AG10803 (cell line): ENCODE data around the gene SLC5A3.

Experiments
- DNase-seq: peaks from one replicate; pipeline ENCODE4 v3.0.0; 2010; ENCODE audit warnings: low read depth
- H3K4me3 ChIP-seq: 2 replicates; pipeline ENCODE4 v1.5.1; 2011; ENCODE audit warnings: mild to moderate bottlenecking, low read length, control low read depth
- CTCF ChIP-seq: conservative IDR thresholded peaks from 2 replicates; pipeline ENCODE4 v1.5.1; 2011; ENCODE audit warnings: mild to moderate bottlenecking, low read length, control low read depth, inconsistent platforms

Gene SLC5A3

GRCh38 chr21:34073032-34073748 lies at the start of gene SLC5A3, which contains the start of gene MRPS6:
TSS of gene SLC5A3 (plus strand) at chr21:34073578. CDS start at chr21:34095199, 21,621 bp downstream.
TSS of gene MRPS6 (plus strand) at chr21:34073578. CDS start at chr21:34073701, 123 bp downstream.
- H3K4me3 ChIP-seq, result peak within 1 kb of the TSS; percentile 80
- no peak for TF ChIP-seq CTCF
- peak; percentile 80 for DNase-seq

GRCh38 chr21:34023691-34024373 lies 49.5 kb upstream of the SLC5A3 start:
- H3K4me3 ChIP-seq, result no peak overlapping the region
- no peak for TF ChIP-seq CTCF
- DNase-seq, result no peak

GRCh38 chr21:34024374-34024693 lies 49.0 kb upstream of the SLC5A3 start:
- no peak for TF ChIP-seq CTCF
- H3K4me3 ChIP-seq, result no peak overlapping the region
- DNase-seq, result no peak

- H3K4me3 ChIP-seq, result no peak overlapping the region
- peak; percentile 36 for DNase-seq
- no peak for TF ChIP-seq CTCF
These were observed 45.5 kb upstream of the SLC5A3 start for GRCh38 chr21:34027721-34028461.

- TF ChIP-seq CTCF, result no peak
- no peak overlapping the region; the same call in 1 of the 2 replicates for H3K4me3 ChIP-seq
These were observed 43.4 kb upstream of the SLC5A3 start for GRCh38 chr21:34029743-34030528.

GRCh38 chr21:34031835-34032370 lies 41.5 kb upstream of the SLC5A3 start:
- H3K4me3 ChIP-seq, result no peak overlapping the region
- DNase-seq, result no peak
- no peak for TF ChIP-seq CTCF

More at GRCh38 chr21:34029743-34030528, 43.4 kb upstream of the SLC5A3 start:
- peak; percentile 68 for DNase-seq
